HG03066 (cell line): ENCODE results near the gene SDK1.
"Not testable (repeated sequence)": the region's sequence is repeated elsewhere in the genome, so short reads cannot be mapped to it uniquely, and the experiment has no call there.

ENCODE experiments used
- ATAC-seq: cut with Tn5 transposase; IDR thresholded peaks from one replicate; pipeline ENCODE4 v1.9.1; 2021; ENCODE audit warnings: low read depth; ENCODE audit not compliant: unreplicated experiment

The SDK1 gene

GRCh38 chr7:4198301-4198700 is 897.2 kb downstream of the SDK1 start:
- ATAC-seq, result no peak

GRCh38 chr7:4200546-4201094 is 899.6 kb downstream of the SDK1 start:
- ATAC-seq, result no peak

- ATAC-seq, result no peak
Observed at GRCh38 chr7:4201566-4201965, 900.5 kb downstream of the SDK1 start.

GRCh38 chr7:4202154-4202736 is 901.2 kb downstream of the SDK1 start:
- no peak for ATAC-seq

GRCh38 chr7:4202954-4203353 is 901.9 kb downstream of the SDK1 start:
- no peak for ATAC-seq

GRCh38 chr7:4203626-4204512 is 902.8 kb downstream of the SDK1 start:
- no peak for ATAC-seq

- ATAC-seq, result no peak
Observed at GRCh38 chr7:4204513-4205165, 903.6 kb downstream of the SDK1 start.

GRCh38 chr7:4205828-4206227 is 904.8 kb downstream of the SDK1 start:
- no peak for ATAC-seq

- no peak for ATAC-seq
Observed at GRCh38 chr7:4207011-4207410, 906.0 kb downstream of the SDK1 start.

GRCh38 chr7:4208086-4208485 is 907.0 kb downstream of the SDK1 start:
- no peak for ATAC-seq

GRCh38 chr7:4208586-4208985 is 907.5 kb downstream of the SDK1 start:
- no peak for ATAC-seq

- no peak for ATAC-seq
Observed at GRCh38 chr7:4209126-4209525, 908.1 kb downstream of the SDK1 start.

GRCh38 chr7:4209966-4210365 is 908.9 kb downstream of the SDK1 start:
- no peak for ATAC-seq

GRCh38 chr7:4210821-4211220 is 909.8 kb downstream of the SDK1 start:
- no peak for ATAC-seq

- ATAC-seq, result no peak
Observed at GRCh38 chr7:4211261-4211660, 910.2 kb downstream of the SDK1 start.

GRCh38 chr7:4212376-4212775 is 911.3 kb downstream of the SDK1 start:
- no peak for ATAC-seq

- ATAC-seq, result no peak
Observed at GRCh38 chr7:4214291-4215155, 913.5 kb downstream of the SDK1 start.

- ATAC-seq, result no peak
Observed at GRCh38 chr7:4215176-4215720, 914.2 kb downstream of the SDK1 start.

GRCh38 chr7:4216016-4216415 is 915.0 kb downstream of the SDK1 start:
- no peak for ATAC-seq

GRCh38 chr7:4217126-4217660 is 916.1 kb downstream of the SDK1 start:
- ATAC-seq, result not testable (repeated sequence)
